HepG2 (cell line): ENCODE data around the gene GAPDH. TPM values are rescaled to one million over a fixed set of nuclear protein-coding genes. Genes with fewer than 3 reads are reported as not detected.

Source experiments
- AGO2 ChIP-seq: fragments of 200-400 bp; formaldehyde crosslinking; optimal IDR thresholded peaks from 2 replicates; pipeline ENCODE3; 2017; ENCODE audit warnings: mild to moderate bottlenecking, low read depth, low read length, moderate library complexity
- HOXA7 ChIP-seq: sonication (generic); formaldehyde crosslinking; IDR thresholded peaks from 2 replicates; pipeline ENCODE4 v1.8.1; 2022; ENCODE audit warnings: mild to moderate bottlenecking, missing genetic modification reagents, moderate library complexity
- KLF6 ChIP-seq: IDR thresholded peaks from 2 replicates; pipeline ENCODE4 v1.8.0; 2016; ENCODE audit warnings: missing biosample characterization, missing genetic modification reagents
- RAD21 ChIP-seq: fragments of 450-650 bp; formaldehyde crosslinking; IDR thresholded peaks from 2 replicates; pipeline ENCODE4 v1.5.0; 2020; ENCODE audit warnings: mild to moderate bottlenecking
- TARDBP ChIP-seq: sonication (generic); formaldehyde crosslinking; IDR thresholded peaks from 2 replicates; pipeline ENCODE4 v1.8.0; 2022; ENCODE audit warnings: mild to moderate bottlenecking, missing genetic modification reagents
- ZKSCAN8 ChIP-seq: IDR thresholded peaks from 2 replicates; pipeline ENCODE4 v1.6.1; 2016; ENCODE audit warnings: borderline replicate concordance, missing genetic modification reagents, missing compliant biosample characterization
- polyA plus RNA-seq, 8 experiments: library from polyadenylated mRNA; depleted of rRNA in 3 of 8; stranded (reverse) in 7 of 8; unstranded in 1 of 8; fragments of >200 nt; fragmentation: Illumina TruSeq in 4 of 8; extraction: Trizol in 4 of 8; gene quantifications; 2 replicates each; pipeline versions ENCODE4 v1.2.1 to v1.2.3, GENCODE V29; 2011 to 2016; ENCODE audit warnings: low read depth in 4 of 8, missing spikeins in 1 of 8, mixed read lengths in 1 of 8; ENCODE audit not compliant: insufficient read depth in 1 of 8
- total RNA-seq, 5 experiments: library from RNA; depleted of rRNA; stranded (reverse); fragments of >200 nt; fragmentation: Illumina TruSeq; extraction: Trizol; gene quantifications; 2 replicates each; pipeline ENCODE4 v1.2.3, GENCODE V29; 2016; ENCODE audit warnings: low read depth in 1 of 5
- TF ChIP-seq, protein P1 (sequence below): sonication (generic); formaldehyde crosslinking; conservative IDR thresholded peaks from 2 replicates; pipeline ENCODE4 v1.8.0; 2022; ENCODE audit warnings: missing genetic modification reagents
- TF ChIP-seq, protein P2 (sequence below): sonication (generic); formaldehyde crosslinking; IDR thresholded peaks from 2 replicates; pipeline ENCODE4 v1.5.0; 2020; ENCODE audit warnings: mild to moderate bottlenecking, missing genetic modification reagents
- TF ChIP-seq, protein P3 (sequence below): sonication (generic); formaldehyde crosslinking; IDR thresholded peaks from 2 replicates; pipeline ENCODE4 v1.4.0; 2020; ENCODE audit warnings: missing genetic modification reagents, mild to moderate bottlenecking, borderline replicate concordance
- TF ChIP-seq, protein P4 (sequence below): sonication (generic); formaldehyde crosslinking; IDR thresholded peaks from 2 replicates; pipeline ENCODE4 v1.4.0; 2020; ENCODE audit warnings: mild to moderate bottlenecking, missing genetic modification reagents

The GAPDH gene
- total and polyA plus RNA-seq, 2 of the 13 experiments (the other 11 are each of a cell fraction or from before 2014, with no cell fraction given) = 3,038 to 12,722 TPM

- TF ChIP-seq, protein P1, sequence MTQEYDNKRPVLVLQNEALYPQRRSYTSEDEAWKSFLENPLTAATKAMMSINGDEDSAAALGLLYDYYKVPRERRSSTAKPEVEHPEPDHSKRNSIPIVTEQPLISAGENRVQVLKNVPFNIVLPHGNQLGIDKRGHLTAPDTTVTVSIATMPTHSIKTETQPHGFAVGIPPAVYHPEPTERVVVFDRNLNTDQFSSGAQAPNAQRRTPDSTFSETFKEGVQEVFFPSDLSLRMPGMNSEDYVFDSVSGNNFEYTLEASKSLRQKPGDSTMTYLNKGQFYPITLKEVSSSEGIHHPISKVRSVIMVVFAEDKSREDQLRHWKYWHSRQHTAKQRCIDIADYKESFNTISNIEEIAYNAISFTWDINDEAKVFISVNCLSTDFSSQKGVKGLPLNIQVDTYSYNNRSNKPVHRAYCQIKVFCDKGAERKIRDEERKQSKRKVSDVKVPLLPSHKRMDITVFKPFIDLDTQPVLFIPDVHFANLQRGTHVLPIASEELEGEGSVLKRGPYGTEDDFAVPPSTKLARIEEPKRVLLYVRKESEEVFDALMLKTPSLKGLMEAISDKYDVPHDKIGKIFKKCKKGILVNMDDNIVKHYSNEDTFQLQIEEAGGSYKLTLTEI (CRISPR knock-in tag) = no peak
- 0 out of 2 replicates have a peak, but pooled peaks have one; percentile 31 for TF ChIP-seq KLF6 (CRISPR knock-in tag)
- TF ChIP-seq, protein P2, sequence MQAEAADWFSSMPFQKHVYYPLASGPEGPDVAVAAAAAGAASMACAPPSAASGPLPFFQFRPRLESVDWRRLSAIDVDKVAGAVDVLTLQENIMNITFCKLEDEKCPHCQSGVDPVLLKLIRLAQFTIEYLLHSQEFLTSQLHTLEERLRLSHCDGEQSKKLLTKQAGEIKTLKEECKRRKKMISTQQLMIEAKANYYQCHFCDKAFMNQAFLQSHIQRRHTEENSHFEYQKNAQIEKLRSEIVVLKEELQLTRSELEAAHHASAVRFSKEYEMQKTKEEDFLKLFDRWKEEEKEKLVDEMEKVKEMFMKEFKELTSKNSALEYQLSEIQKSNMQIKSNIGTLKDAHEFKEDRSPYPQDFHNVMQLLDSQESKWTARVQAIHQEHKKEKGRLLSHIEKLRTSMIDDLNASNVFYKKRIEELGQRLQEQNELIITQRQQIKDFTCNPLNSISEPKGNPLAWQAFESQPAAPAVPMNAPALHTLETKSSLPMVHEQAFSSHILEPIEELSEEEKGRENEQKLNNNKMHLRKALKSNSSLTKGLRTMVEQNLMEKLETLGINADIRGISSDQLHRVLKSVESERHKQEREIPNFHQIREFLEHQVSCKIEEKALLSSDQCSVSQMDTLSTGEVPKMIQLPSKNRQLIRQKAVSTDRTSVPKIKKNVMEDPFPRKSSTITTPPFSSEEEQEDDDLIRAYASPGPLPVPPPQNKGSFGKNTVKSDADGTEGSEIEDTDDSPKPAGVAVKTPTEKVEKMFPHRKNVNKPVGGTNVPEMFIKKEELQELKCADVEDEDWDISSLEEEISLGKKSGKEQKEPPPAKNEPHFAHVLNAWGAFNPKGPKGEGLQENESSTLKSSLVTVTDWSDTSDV (CRISPR knock-in tag) = no peak
- TF ChIP-seq ZKSCAN8 (CRISPR knock-in tag) = peak; percentile 27; the same call in 1 of the 2 replicates
- TF ChIP-seq, protein P3, sequence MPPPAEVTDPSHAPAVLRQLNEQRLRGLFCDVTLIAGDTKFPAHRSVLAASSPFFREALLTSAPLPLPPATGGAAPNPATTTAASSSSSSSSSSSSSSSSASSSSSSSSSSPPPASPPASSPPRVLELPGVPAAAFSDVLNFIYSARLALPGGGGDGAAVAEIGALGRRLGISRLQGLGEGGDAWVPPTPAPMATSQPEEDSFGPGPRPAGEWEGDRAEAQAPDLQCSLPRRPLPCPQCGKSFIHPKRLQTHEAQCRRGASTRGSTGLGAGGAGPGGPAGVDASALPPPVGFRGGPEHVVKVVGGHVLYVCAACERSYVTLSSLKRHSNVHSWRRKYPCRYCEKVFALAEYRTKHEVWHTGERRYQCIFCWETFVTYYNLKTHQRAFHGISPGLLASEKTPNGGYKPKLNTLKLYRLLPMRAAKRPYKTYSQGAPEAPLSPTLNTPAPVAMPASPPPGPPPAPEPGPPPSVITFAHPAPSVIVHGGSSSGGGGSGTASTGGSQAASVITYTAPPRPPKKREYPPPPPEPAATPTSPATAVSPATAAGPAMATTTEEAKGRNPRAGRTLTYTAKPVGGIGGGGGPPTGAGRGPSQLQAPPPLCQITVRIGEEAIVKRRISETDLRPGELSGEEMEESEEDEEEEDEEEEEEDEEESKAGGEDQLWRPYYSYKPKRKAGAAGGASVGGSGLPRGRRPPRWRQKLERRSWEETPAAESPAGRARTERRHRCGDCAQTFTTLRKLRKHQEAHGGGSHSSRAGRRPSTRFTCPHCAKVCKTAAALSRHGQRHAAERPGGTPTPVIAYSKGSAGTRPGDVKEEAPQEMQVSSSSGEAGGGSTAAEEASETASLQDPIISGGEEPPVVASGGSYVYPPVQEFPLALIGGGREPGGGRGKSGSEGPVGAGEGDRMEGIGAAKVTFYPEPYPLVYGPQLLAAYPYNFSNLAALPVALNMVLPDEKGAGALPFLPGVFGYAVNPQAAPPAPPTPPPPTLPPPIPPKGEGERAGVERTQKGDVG (CRISPR knock-in tag) = no peak
- peak; percentile 5 for TF ChIP-seq AGO2
- TF ChIP-seq TARDBP (CRISPR knock-in tag) = peak; percentile 50; the same call in 1 of the 2 replicates
- TF ChIP-seq HOXA7 = no peak
- TF ChIP-seq, protein P4, sequence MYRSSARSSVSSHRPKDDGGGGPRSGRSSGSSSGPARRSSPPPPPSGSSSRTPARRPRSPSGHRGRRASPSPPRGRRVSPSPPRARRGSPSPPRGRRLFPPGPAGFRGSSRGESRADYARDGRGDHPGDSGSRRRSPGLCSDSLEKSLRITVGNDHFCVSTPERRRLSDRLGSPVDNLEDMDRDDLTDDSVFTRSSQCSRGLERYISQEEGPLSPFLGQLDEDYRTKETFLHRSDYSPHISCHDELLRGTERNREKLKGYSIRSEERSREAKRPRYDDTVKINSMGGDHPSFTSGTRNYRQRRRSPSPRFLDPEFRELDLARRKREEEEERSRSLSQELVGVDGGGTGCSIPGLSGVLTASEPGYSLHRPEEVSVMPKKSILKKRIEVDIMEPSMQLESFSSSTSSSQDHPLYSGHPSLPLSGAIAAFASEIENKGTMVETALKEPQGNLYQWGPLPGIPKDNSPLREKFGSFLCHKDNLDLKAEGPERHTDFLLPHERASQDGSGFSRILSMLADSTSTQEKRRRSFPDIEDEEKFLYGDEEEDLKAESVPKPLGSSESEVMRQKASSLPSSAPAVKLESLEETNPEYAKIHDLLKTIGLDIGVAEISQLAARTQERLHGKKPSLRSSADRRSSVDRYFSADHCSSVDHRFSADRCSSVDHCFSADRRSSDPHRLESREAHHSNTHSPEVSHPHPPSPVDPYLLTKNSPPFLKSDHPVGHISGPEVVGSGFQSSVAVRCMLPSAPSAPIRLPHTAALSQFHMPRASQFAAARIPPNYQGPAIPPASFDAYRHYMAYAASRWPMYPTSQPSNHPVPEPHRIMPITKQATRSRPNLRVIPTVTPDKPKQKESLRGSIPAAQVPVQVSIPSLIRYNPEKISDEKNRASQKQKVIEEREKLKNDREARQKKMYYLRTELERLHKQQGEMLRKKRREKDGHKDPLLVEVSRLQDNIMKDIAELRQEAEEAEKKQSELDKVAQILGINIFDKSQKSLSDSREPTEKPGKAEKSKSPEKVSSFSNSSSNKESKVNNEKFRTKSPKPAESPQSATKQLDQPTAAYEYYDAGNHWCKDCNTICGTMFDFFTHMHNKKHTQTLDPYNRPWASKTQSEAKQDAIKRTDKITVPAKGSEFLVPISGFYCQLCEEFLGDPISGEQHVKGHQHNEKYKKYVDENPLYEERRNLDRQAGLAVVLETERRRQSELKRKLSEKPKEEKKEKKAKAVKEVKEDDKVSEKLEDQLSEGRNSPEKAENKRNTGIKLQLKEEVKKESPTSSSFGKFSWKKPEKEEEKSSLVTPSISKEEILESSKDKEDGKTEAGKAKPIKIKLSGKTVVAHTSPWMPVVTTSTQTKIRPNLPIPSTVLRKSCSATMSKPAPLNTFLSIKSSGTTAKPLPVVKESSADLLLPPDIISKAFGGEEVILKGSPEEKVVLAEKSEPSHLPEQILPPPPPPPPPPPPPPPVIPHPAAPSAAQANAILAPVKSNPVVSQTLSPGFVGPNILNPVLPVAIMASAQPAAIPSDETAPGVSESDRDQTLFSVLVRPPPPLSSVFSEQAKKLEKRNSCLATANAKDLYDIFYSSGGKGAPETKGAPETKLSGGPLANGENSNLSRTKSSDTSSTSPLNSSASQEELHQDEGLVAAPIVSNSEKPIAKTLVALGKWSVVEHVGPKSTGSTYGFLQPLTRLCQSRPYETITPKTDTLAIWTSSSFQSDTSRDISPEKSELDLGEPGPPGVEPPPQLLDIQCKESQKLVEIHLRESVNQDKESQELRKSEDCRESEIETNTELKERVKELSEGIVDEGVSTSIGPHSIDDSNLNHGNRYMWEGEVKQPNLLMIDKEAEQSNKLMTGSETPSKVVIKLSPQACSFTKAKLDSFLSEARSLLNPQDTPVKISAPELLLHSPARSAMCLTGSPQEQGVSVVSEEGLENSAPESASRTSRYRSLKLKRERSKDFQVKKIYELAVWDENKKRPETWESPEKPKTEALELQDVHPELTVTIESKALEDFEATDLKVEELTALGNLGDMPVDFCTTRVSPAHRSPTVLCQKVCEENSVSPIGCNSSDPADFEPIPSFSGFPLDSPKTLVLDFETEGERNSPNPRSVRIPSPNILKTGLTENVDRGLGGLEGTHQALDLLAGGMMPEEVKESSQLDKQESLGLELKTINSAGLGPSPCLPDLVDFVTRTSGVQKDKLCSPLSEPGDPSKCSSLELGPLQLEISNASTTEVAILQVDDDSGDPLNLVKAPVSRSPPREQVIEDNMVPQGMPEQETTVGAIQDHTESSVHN = no peak
- TF ChIP-seq RAD21 (CRISPR knock-in tag) = no peak
Observed at GRCh38 chr12:6492838-6493496, 41.4 kb upstream of the GAPDH start, which contains the start of gene MRPL51 (continued).
